DOHH2 (cell line): ENCODE data around the gene LRRC8B.

Source experiments
- H3F3A ChIP-seq: fragments of 200-600 bp; sonication (generic), shearing (Covaris generic); 2 replicates; pipeline ENCODE4 v1.6.0; 2016; ENCODE audit warnings: antibody characterized with exemption, mild to moderate bottlenecking; ENCODE audit not compliant: control insufficient read depth, insufficient read depth
- H3K27ac ChIP-seq: fragments of 200-600 bp; sonication (generic); 2 replicates; pipeline ENCODE4 v1.5.1; 2014; ENCODE audit warnings: low read depth, mild to moderate bottlenecking, low read length, moderate library complexity
- H3K27me3 ChIP-seq: fragments of 200-600 bp; sonication (generic); 2 replicates; pipeline ENCODE4 v1.6.1; 2014; ENCODE audit warnings: mild to moderate bottlenecking, low read length, mixed read lengths; ENCODE audit not compliant: control insufficient read depth
- H3K36me3 ChIP-seq: fragments of 200-600 bp; sonication (generic); 2 replicates; pipeline ENCODE4 v1.6.1; 2014; ENCODE audit warnings: mild to moderate bottlenecking, low read length, moderate library complexity, mixed read lengths; ENCODE audit not compliant: control insufficient read depth
- H3K4me1 ChIP-seq: fragments of 200-600 bp; sonication (generic); 2 replicates; pipeline ENCODE4 v1.6.1; 2014; ENCODE audit warnings: mild to moderate bottlenecking, low read length, mixed read lengths; ENCODE audit not compliant: control insufficient read depth
- H3K4me2 ChIP-seq: fragments of 200-600 bp; sonication (generic); 2 replicates; pipeline ENCODE4 v1.6.0; 2014; ENCODE audit warnings: mild to moderate bottlenecking, low read length, moderate library complexity
- H3K4me3 ChIP-seq: fragments of 200-600 bp; sonication (generic); 2 replicates; pipeline ENCODE4 v1.5.1; 2014; ENCODE audit warnings: mild to moderate bottlenecking, low read length, mixed read lengths
- H3K79me2 ChIP-seq: fragments of 200-600 bp; sonication (generic); 2 replicates; pipeline ENCODE4 v1.6.1; 2014; ENCODE audit warnings: mild to moderate bottlenecking, low read length, mixed read lengths; ENCODE audit not compliant: control insufficient read depth
- H3K9me2 ChIP-seq: fragments of 200-600 bp; sonication (generic); replicated peaks from 2 replicates; pipeline ENCODE4 v1.6.1; 2014; ENCODE audit warnings: mild to moderate bottlenecking, low read length, mixed read lengths; ENCODE audit not compliant: control insufficient read depth
- H3K9me3 ChIP-seq: fragments of 200-600 bp; sonication (generic); 2 replicates; pipeline ENCODE4 v1.6.1; 2014; ENCODE audit warnings: antibody characterized with exemption, low read length, mixed read lengths; ENCODE audit not compliant: control insufficient read depth, insufficient read depth
- H4K20me1 ChIP-seq: fragments of 200-600 bp; sonication (generic); 2 replicates; pipeline ENCODE4 v1.6.0; 2014; ENCODE audit warnings: low read depth, mild to moderate bottlenecking, antibody characterized with exemption, low read length, moderate library complexity; ENCODE audit not compliant: control insufficient read depth, insufficient read depth
- EZH2phosphoT487 ChIP-seq: fragments of 200-600 bp; sonication (generic); IDR thresholded peaks from 2 replicates; pipeline ENCODE4 v1.6.1; 2017; ENCODE audit warnings: borderline replicate concordance, mild to moderate bottlenecking, antibody characterized with exemption, low read length, moderate library complexity, mixed read lengths
- TF ChIP-seq, protein P1 (sequence below): fragments of 200-600 bp; sonication (generic); IDR thresholded peaks from one replicate; pipeline ENCODE4 v1.5.1; 2014; ENCODE audit warnings: antibody characterized with exemption, mild to moderate bottlenecking, low read depth, low read length; ENCODE audit not compliant: poor library complexity, severe bottlenecking

The LRRC8B gene

DNA sequence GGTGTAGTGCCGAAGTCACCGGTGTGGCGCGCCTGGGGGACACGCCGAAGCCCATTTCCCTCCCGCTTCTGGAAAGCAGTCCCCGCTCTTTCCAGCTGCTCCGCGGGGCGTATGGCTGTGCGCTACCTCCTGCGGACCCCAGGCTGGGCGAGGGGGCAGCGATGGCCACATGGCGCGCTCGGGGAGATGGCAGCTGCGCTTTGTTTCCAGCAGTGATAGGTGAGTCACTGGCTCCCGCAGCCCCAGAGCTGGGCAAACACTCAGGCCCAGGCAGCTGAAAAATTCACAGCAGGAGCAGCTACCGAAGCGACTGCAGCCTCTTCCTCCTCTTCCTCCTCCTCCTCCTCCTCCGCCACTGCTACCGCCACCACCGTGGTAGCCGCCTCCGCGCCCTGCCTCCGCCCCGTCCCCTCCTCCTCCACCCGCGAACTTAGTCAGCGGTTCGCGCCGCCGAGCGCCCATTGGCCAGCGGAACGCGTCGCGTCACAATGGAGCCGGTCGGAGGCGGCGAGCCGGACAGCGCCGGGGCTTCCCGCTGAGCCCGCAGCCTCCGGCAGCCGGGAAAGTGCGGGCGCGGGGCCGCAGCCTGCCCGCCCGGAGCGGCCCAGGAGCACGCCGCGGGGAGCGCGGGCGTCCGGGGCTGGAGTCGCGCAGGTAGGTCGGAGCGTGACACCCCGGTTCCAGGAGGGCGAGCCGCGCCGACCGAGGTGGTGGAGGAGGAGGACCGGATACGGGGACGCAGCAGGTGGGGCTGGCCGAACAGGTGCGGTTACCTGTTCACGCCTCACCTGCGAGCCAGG is at the start of gene LRRC8B:
TSS of gene LRRC8B (plus strand) at position 461 of the 800 bp plus-strand sequence. CDS start 57,822 bp downstream, outside the sequence.
- no peaks in the 10 kb centered on the region for H3K9me2 ChIP-seq
- peak within 1 kb of the TSS; percentile 93 for H3K4me2 ChIP-seq
- no peak for TF ChIP-seq EZH2phosphoT487
- TF ChIP-seq, protein P1, sequence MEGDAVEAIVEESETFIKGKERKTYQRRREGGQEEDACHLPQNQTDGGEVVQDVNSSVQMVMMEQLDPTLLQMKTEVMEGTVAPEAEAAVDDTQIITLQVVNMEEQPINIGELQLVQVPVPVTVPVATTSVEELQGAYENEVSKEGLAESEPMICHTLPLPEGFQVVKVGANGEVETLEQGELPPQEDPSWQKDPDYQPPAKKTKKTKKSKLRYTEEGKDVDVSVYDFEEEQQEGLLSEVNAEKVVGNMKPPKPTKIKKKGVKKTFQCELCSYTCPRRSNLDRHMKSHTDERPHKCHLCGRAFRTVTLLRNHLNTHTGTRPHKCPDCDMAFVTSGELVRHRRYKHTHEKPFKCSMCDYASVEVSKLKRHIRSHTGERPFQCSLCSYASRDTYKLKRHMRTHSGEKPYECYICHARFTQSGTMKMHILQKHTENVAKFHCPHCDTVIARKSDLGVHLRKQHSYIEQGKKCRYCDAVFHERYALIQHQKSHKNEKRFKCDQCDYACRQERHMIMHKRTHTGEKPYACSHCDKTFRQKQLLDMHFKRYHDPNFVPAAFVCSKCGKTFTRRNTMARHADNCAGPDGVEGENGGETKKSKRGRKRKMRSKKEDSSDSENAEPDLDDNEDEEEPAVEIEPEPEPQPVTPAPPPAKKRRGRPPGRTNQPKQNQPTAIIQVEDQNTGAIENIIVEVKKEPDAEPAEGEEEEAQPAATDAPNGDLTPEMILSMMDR: no peak
- no peaks in the 10 kb centered on the region for H3K9me3 ChIP-seq
- H3K79me2 ChIP-seq: peaks cover 48% of the 10 kb centered on the region
- peak within 1 kb of the TSS; percentile 62 for H3K27ac ChIP-seq
- H3K27me3 ChIP-seq: no peaks in the 10 kb centered on the region
- H3K4me1 ChIP-seq: peaks cover 39% of the 10 kb centered on the region
- H3K36me3 ChIP-seq: peaks cover 25% of the 10 kb centered on the region
- peak within 1 kb of the TSS; percentile 99 for H3K4me3 ChIP-seq
- no peaks in the 10 kb centered on the region for H4K20me1 ChIP-seq
- H3F3A ChIP-seq: peaks cover 4% of the 10 kb centered on the region

DNA sequence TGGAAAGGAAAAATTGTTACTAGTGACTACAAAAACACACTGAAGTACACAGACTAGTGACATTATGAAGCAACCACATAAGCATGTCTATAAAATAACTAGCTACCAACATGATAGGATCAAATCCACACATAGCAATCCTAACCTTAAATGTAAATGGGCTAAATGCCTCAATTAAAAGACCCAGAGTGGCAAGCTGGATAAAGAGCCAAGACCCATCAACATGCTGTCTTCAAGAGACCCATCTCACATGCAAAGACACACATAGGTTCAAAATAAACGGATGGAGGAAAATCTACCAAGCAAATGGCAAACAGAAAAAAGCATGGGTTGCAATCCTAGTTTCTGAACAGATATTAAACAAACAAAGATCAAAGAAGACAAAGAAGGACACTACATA is 49.4 kb upstream of the LRRC8B start:
- no peaks in the 10 kb centered on the region for H3K36me3 ChIP-seq
- no peaks in the 10 kb centered on the region for H3K27me3 ChIP-seq
- H3F3A ChIP-seq: no peaks in the 10 kb centered on the region
- no peak overlapping the region for H3K4me3 ChIP-seq
- H3K4me2 ChIP-seq: no peak overlapping the region
- H4K20me1 ChIP-seq: no peaks in the 10 kb centered on the region
- no peaks in the 10 kb centered on the region for H3K9me2 ChIP-seq
- no peak for TF ChIP-seq EZH2phosphoT487
- TF ChIP-seq, protein P1: no peak
- H3K27ac ChIP-seq: no peak overlapping the region
- H3K79me2 ChIP-seq: no peaks in the 10 kb centered on the region
- no peaks in the 10 kb centered on the region for H3K4me1 ChIP-seq
- no peaks in the 10 kb centered on the region; the same call in 1 of the 2 replicates for H3K9me3 ChIP-seq

- Histone ChIP-seq H3K36me3 (no peaks in the 10 kb centered on the region), H4K20me1 (no peaks in the 10 kb centered on the region), H3K9me3 (peaks cover 3% of the 10 kb centered on the region; the same call in 1 of the 2 replicates), H3F3A (no peaks in the 10 kb centered on the region), H3K4me3 (no peak overlapping the region), H3K79me2 (no peaks in the 10 kb centered on the region), H3K27me3 (no peaks in the 10 kb centered on the region), H3K4me1 (no peaks in the 10 kb centered on the region), H3K27ac (no peak overlapping the region), H3K9me2 (no peaks in the 10 kb centered on the region), H3K4me2 (no peak overlapping the region)
- TF ChIP-seq, protein P1: no peak
Measured at GRCh38 chr1:89476072-89476471, 48.6 kb upstream of the LRRC8B start.
